Mammary epithelial cell (primary cell): Measurements from ENCODE around the gene GALNS.

Experiments used
- CTCF ChIP-seq, 2 donors: IDR thresholded peaks in 1 of 2; conservative IDR thresholded peaks in 1 of 2; 2 replicates each; pipeline ENCODE4 v1.5.1; 2011 to 2012; ENCODE audit warnings: inconsistent platforms in 2 of 2, low read length in 2 of 2, mild to moderate bottlenecking in 2 of 2, control low read depth in 1 of 2, low read depth in 1 of 2; ENCODE audit not compliant: insufficient read depth in 1 of 2; ENCODE audit errors: extremely low read depth in 1 of 2
- EZH2 ChIP-seq: IDR thresholded peaks from 2 replicates; pipeline ENCODE4 v1.6.1; 2012; ENCODE audit warnings: low read length, inconsistent platforms, borderline replicate concordance

- TF ChIP-seq CTCF (conservative IDR thresholded peaks at IDR 0.05 in 1 of 2, IDR thresholded peaks at IDR 0.05 in 1 of 2; ENCODE audit: extremely low read depth in 1 of 2, insufficient read depth in 1 of 2, low read depth in 1 of 2, low read length in 2 of 2), result no peak
- no peak for TF ChIP-seq EZH2
Observed at GRCh38 chr16:88793251-88793954, 63.3 kb downstream of the GALNS start.
